Esophagus squamous epithelium (tissue), 5 donors: Measurements from ENCODE around the gene KLHDC3. TPM values are rescaled to one million over a fixed set of nuclear protein-coding genes. Genes with fewer than 3 reads are reported as not detected.

Experiments used
- DNase-seq: peaks from one replicate; lab custom pipeline; 2025; lab: John Stamatoyannopoulos, UW
- H3K27ac ChIP-seq, 4 donors: fragments of 200-600 bp; sonication (generic); one replicate each; pipeline ENCODE4 v1.5.1; 2016 to 2019; ENCODE audit warnings: mild to moderate bottlenecking in 1 of 4
- H3K27me3 ChIP-seq, 4 donors: fragments of 200-600 bp; sonication (generic); 1 replicate in 3 of 4; 2 replicates in 1 of 4; pipeline versions ENCODE4 v1.5.1 to v1.6.0; 2017 to 2021; ENCODE audit warnings: antibody characterized with exemption in 1 of 4
- H3K36me3 ChIP-seq, 3 donors: fragments of 200-600 bp; sonication (generic); one replicate each; pipeline ENCODE4 v1.5.1; 2016 to 2019
- H3K4me1 ChIP-seq, 3 donors: fragments of 200-600 bp; sonication (generic); one replicate each; pipeline ENCODE4 v1.5.1; 2017 to 2019
- H3K4me3 ChIP-seq, 4 donors: fragments of 200-600 bp; sonication (generic); 1 replicate in 3 of 4; 2 replicates in 1 of 4; pipeline ENCODE4 v1.5.1; 2016 to 2019; ENCODE audit warnings: mild to moderate bottlenecking in 2 of 4, moderate library complexity in 1 of 4
- H3K9me3 ChIP-seq, 3 donors: fragments of 200-600 bp; sonication (generic); one replicate each; pipeline ENCODE4 v1.5.1; 2016 to 2019
- POLR2A ChIP-seq, 4 donors: fragments of 450-650 bp; IDR thresholded peaks; one replicate each; pipeline ENCODE4 v1.6.1; 2017; ENCODE audit warnings: antibody characterized with exemption in 4 of 4, mild to moderate bottlenecking in 4 of 4, moderate library complexity in 3 of 4
- WGBS, 2 donors: methylation state at CpG; one replicate each; pipeline ENCODE4 v1.1.5; 2018; 5-methylcytosine and 5-hydroxymethylcytosine counted together
- intact Hi-C: fragments of 100-400 bp; cut with DNase I; formaldehyde crosslinking; loops from one replicate; pipeline ENCODE4 v1.15.0; 2022
- total RNA-seq, 4 donors: library from RNA; depleted of rRNA; stranded (reverse); fragments of >200 nt; gene quantifications; one replicate each; pipeline ENCODE4 v1.1.0, GENCODE V29; 2016
- TF ChIP-seq, protein P1 (sequence below), 6 experiments: fragments of 450-650 bp in 4 of 6; fragments of 200-600 bp in 2 of 6; sonication (generic) in 2 of 6; IDR thresholded peaks; one replicate each; pipeline ENCODE4 v1.5.1; 2016 to 2019; ENCODE audit warnings: antibody characterized with exemption in 6 of 6, mild to moderate bottlenecking in 4 of 6, moderate library complexity in 4 of 6
- donor health status: DM: yes; HTN: yes; CAD: no.

Gene KLHDC3
- total RNA-seq, 4 donors from 2014 or later: 35.7 to 62.9 (median 48.5) TPM

DNA sequence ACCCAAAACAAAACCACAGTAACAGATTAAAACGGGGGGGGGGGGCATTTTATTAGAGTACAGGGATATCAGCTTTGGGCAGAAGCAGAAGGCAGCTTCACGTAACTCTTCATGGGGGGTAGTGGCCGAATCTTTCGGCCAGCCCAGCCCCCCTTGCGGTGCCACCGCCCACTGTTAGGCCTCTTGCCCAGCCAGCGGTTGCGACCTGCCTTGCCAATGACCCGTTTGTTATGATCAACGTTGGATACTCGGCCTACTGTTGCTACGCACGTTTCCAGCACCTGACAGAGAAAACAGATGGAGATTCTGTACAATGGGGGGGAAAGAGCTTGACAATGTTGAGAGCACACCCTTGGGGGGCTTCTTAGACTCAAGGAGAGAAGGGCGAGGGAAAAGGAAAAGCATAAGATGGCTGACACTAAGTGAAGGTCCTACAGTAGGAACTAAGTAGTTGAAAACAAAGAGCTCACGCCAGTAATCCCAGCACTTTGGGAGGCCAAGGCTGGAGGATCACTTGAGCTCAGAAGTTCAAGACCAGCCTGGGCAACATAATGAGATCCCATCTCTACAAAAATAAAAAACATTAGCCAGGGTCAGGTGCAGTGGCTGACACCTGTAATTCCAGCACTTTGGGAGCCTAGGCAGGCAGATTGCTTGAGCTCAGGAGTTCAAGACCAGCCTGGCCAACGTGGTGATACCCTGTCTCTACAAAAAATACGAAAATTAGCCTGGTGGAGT, 40.3 kb downstream of the KLHDC3 start:
- Histone ChIP-seq H3K4me1 (peaks cover 4 to 49% (median 24%) of the 10 kb centered on the region in 3 donors), H3K4me3 (peak overlapping the region; percentile 71 to 95 (median 80))
- 60 to 65% methylated on average over 15 of the region's 17 CpGs for WGBS, 2 donors

DNA sequence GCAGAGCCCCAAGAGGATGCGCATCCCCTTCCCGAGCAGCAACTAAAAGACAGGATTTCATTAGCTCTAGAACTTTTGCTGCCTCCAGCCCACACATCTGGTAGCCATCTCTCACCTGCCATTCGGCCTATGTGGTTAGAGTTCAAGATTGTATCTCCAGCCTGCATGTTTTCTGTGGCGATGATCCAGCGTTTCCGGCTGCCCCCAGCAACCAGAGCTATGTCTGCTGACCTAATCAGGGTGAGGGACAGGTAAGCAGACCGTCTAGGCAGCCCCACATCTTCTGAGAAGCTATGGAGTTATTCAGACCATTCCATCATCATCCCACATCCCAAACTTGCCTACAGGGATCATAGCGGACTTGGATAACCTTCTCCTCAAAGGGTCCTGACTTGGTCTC, 41.9 kb downstream of the KLHDC3 start:
- intact Hi-C loops: no loop called here
- TF ChIP-seq, protein P1, sequence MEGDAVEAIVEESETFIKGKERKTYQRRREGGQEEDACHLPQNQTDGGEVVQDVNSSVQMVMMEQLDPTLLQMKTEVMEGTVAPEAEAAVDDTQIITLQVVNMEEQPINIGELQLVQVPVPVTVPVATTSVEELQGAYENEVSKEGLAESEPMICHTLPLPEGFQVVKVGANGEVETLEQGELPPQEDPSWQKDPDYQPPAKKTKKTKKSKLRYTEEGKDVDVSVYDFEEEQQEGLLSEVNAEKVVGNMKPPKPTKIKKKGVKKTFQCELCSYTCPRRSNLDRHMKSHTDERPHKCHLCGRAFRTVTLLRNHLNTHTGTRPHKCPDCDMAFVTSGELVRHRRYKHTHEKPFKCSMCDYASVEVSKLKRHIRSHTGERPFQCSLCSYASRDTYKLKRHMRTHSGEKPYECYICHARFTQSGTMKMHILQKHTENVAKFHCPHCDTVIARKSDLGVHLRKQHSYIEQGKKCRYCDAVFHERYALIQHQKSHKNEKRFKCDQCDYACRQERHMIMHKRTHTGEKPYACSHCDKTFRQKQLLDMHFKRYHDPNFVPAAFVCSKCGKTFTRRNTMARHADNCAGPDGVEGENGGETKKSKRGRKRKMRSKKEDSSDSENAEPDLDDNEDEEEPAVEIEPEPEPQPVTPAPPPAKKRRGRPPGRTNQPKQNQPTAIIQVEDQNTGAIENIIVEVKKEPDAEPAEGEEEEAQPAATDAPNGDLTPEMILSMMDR (IDR thresholded peaks at IDR 0.05): no peak

More for the DNA sequence above, 40.3 kb downstream of the KLHDC3 start:
- intact Hi-C loops: no loop called here
- Histone ChIP-seq H3K9me3 (no peaks in the 10 kb centered on the region), H3K36me3 (peaks cover 4 to 48% (median 6%) of the 10 kb centered on the region in 3 donors), H3K27ac (peak overlapping the region; percentile 95 to 97 (median 96)), H3K27me3 (no peaks in the 10 kb centered on the region)
- TF ChIP-seq, protein P1 (IDR thresholded peaks at IDR 0.05): no peak
- no peak for TF ChIP-seq POLR2A (IDR thresholded peaks at IDR 0.05)
- DNase-seq: no peak

DNA sequence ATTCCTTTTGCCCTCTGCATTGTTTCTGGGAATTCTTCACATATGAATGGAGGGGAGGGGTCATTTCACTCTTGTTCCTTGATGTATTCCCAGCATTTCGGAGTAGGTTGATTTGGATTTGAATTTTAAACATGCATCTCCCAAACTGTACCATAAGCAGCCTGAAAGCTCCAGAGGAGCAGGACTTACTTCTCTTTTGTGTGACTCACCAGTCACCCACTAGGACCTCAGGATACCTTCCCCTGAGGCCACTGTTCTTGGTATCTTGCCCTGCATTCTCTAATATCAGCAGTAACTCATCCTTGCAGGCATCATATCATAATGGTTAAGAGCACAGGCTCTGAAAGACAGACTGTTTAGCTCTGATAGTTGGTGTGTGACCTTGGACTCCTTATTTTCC, 44.5 kb downstream of the KLHDC3 start:
- peaks cover 12 to 44% (median 25%) of the 10 kb centered on the region in 3 donors for H3K4me1 ChIP-seq
- H3K9me3 ChIP-seq: no peaks in the 10 kb centered on the region
- 45 to 83% methylated on average over 1 of the region's 1 CpG for WGBS, 2 donors
- intact Hi-C loops: no loop called here
- peak overlapping the region; percentile 89 to 97 (median 94) for H3K27ac ChIP-seq
- no peaks in the 10 kb centered on the region for H3K27me3 ChIP-seq
- peaks cover 0 to 50% (median 4%) of the 10 kb centered on the region in 3 donors for H3K36me3 ChIP-seq
- TF ChIP-seq POLR2A (IDR thresholded peaks at IDR 0.05): no peak
- TF ChIP-seq, protein P1 (IDR thresholded peaks at IDR 0.05): no peak
- H3K4me3 ChIP-seq: peak overlapping the region; percentile 83 to 97 (median 90)
- no peak for DNase-seq

More for the DNA sequence above, 41.9 kb downstream of the KLHDC3 start:
- 78 to 80% methylated on average over 3 to 8 of the region's 8 CpGs for WGBS, 2 donors
- Histone ChIP-seq H3K4me1 (peaks cover 12 to 61% (median 31%) of the 10 kb centered on the region in 3 donors), H3K36me3 (peaks cover 0 to 35% (median 4%) of the 10 kb centered on the region in 3 donors), H3K9me3 (no peaks in the 10 kb centered on the region), H3K27me3 (no peaks in the 10 kb centered on the region), H3K4me3 (no peak overlapping the region), H3K27ac (no peak overlapping the region)
- DNase-seq: no peak

DNA sequence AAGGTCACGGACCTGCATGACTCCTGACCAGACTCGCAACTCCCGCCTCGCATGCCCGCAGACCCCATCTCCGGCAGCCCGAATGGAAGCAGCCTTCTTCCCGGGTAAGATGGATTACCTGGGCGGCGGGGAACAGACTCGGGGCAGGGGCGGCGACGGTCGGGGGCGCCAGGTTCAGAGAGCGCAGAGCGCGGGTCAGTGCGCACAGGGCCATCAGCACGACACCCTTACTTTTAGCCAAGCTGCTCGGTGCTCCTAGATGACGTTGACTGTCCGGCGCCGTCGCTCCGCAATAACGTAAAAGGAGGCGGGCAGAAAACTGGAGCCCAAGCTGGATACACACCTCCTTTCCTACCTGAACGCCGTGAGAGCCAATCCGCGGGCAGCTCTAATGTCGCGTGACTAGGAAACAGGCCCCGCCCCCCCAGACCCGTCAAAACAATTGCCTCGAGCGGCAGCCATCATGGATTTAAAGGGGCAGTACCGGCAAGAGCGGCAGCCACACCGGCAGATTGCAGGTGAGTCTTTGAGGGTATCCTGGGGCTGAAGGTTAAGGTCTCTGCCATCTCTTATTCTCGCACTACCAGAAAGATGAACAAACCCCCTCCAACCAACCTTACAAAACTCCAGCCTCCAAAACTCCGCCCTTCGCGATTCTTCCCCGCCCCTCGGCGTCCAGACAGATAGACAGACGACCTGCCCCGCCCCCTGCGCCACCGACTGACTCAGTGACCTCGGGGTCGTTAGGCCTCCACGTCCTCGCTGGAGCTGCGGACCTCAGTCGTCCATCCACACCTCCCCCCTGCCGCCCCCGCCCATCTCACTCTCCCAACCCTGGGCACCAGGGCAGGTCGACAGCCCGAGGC, 45.4 kb downstream of the KLHDC3 start, which contains the start of the genes KLC4 and MRPL2:
Gene KLC4, plus strand, starts transcription at position 464 of the 866 bp plus-strand sequence. CDS start 1,705 bp downstream, outside the sequence.
Gene MRPL2, minus strand, starts transcription at position 267 of the 866 bp plus-strand sequence. Its CDS starts 53 bp downstream, at position 214.
- intact Hi-C loops: loop anchor here (10.0 kb wide), 1 partner anchor 95 kb away; the partner anchor contains the start of gene GNMT
- Histone ChIP-seq H3K36me3 (peaks cover 0 to 59% (median 4%) of the 10 kb centered on the region in 3 donors), H3K4me1 (peaks cover 12 to 40% (median 20%) of the 10 kb centered on the region in 3 donors), H3K27me3 (no peaks in the 10 kb centered on the region), H3K9me3 (no peaks in the 10 kb centered on the region), H3K27ac (peak within 1 kb of the TSS; percentile 89 to 97 (median 94)), H3K4me3 (peak within 1 kb of the TSS; percentile 83 to 97 (median 90))
- 0 to 1% methylated on average over 25 to 29 of the region's 64 CpGs for WGBS, 2 donors
- TF ChIP-seq, protein P1 (IDR thresholded peaks at IDR 0.05): peak in 1 of 6 experiments; percentile 4
- TF ChIP-seq POLR2A (IDR thresholded peaks at IDR 0.05): peak in 3 of 4 donors; percentile 62 to 84 (median 77)
- DNase-seq: peak; percentile 93
